Gastrocnemius medialis (tissue), 4 donors: Measurements from ENCODE around the gene ENAH.

ENCODE experiments used
- POLR2A ChIP-seq, 2 donors: fragments of 450-650 bp; IDR thresholded peaks; one replicate each; pipeline ENCODE4 v1.6.1; 2017; ENCODE audit warnings: antibody characterized with exemption in 2 of 2, mild to moderate bottlenecking in 2 of 2, moderate library complexity in 2 of 2
- TF ChIP-seq, protein P1 (sequence below), 5 experiments: fragments of 450-650 bp in 3 of 5; fragments of 200-600 bp in 2 of 5; sonication (generic) in 2 of 5; IDR thresholded peaks in 4 of 5; conservative IDR thresholded peaks in 1 of 5; 1 replicate in 4 of 5; 2 replicates in 1 of 5; pipeline ENCODE4 v1.5.1; 2016 to 2019; ENCODE audit warnings: antibody characterized with exemption in 5 of 5, mild to moderate bottlenecking in 3 of 5, moderate library complexity in 3 of 5

- TF ChIP-seq, protein P1, sequence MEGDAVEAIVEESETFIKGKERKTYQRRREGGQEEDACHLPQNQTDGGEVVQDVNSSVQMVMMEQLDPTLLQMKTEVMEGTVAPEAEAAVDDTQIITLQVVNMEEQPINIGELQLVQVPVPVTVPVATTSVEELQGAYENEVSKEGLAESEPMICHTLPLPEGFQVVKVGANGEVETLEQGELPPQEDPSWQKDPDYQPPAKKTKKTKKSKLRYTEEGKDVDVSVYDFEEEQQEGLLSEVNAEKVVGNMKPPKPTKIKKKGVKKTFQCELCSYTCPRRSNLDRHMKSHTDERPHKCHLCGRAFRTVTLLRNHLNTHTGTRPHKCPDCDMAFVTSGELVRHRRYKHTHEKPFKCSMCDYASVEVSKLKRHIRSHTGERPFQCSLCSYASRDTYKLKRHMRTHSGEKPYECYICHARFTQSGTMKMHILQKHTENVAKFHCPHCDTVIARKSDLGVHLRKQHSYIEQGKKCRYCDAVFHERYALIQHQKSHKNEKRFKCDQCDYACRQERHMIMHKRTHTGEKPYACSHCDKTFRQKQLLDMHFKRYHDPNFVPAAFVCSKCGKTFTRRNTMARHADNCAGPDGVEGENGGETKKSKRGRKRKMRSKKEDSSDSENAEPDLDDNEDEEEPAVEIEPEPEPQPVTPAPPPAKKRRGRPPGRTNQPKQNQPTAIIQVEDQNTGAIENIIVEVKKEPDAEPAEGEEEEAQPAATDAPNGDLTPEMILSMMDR (IDR thresholded peaks at IDR 0.05 in 4 of 5, conservative IDR thresholded peaks at IDR 0.05 in 1 of 5): no peak
- TF ChIP-seq POLR2A (IDR thresholded peaks at IDR 0.05): no peak
Measured at GRCh38 chr1:225700164-225700821, 47.4 kb upstream of the ENAH start.
